22Rv1 (cell line): ENCODE measurements around the gene ESYT2.
"Not testable (repeated sequence)": the region's sequence is repeated elsewhere in the genome, so short reads cannot be mapped to it uniquely, and the experiment has no call there.

Experiments used
- H3K27ac ChIP-seq: fragments of 450-650 bp; 2 replicates; pipeline ENCODE4 v1.5.1; 2017
- CTCF ChIP-seq: fragments of 450-650 bp; IDR thresholded peaks from 2 replicates; pipeline ENCODE4 v1.5.1; 2017; ENCODE audit warnings: mild to moderate bottlenecking
- ZFX ChIP-seq: fragments of 450-650 bp; IDR thresholded peaks from 2 replicates; pipeline ENCODE4 v1.6.1; 2017; ENCODE audit warnings: antibody characterized with exemption, borderline replicate concordance

The ESYT2 gene

DNA sequence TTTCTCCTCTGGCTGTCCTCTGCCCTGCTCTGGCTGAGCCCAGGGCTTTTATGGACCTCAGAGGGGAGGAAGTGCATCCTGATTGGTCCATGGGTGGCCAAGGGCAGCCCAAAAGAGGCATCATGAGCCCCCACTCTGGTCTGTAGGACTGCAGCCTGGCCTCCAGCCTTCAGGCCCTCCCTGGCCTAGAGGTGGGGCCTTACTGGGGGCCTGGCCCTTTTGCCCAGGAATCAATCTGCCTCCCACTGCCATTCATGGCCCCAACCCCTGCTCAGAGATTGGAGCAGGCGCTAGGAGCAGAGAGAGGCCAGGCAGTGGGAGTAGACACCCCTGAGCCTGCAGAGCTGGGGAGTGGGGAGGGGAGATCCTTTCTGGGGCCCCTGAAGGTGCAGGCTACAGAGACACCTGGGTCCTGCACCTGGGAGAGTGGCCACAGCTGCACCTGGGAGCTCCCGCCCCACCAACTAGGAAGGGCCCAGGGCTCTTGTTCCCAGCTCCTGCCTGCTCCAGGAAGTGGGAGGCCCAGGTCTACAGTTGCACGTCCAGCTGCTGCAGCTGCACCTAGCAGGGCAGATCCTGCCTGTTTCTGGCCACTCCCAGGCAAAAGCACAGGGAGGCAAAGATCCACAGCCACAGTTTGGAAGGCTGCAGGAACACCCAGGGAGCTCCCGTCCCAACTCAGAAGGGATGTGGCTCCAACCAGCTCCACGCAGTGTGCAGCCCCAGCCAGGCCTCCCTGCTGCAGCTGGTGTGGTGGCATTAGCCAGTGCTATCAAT lies 20.6 kb upstream of the ESYT2 start:
- H3K27ac ChIP-seq, result no peak overlapping the region
- TF ChIP-seq CTCF (no peak), ZFX (no peak)

DNA sequence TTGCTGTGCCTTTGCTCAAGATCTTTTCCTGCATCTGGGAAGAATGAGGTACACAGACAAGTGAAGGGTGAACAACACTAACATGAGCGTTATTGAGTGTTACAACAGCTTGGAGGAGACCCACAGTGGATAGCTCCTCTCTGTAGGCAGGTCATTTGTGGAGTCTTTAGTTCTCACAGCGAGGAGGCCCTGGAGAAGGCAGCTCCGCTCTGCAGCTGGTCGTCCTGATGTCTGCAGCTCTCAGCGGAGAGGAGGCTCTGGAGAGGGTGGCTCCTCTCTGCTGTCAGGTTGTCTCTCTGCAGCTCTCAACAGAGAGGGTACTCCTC lies 20.1 kb upstream of the ESYT2 start:
- H3K27ac ChIP-seq, result no peak overlapping the region
- TF ChIP-seq ZFX (no peak), CTCF (no peak)

GRCh38 chr7:158847451-158847866 lies 18.1 kb upstream of the ESYT2 start:
- TF ChIP-seq ZFX (no peak), CTCF (no peak)
- no peak overlapping the region for H3K27ac ChIP-seq

- no peak overlapping the region for H3K27ac ChIP-seq
- TF ChIP-seq ZFX (no peak), CTCF (no peak)
These were observed 17.0 kb upstream of the ESYT2 start for GRCh38 chr7:158846304-158846703.

DNA sequence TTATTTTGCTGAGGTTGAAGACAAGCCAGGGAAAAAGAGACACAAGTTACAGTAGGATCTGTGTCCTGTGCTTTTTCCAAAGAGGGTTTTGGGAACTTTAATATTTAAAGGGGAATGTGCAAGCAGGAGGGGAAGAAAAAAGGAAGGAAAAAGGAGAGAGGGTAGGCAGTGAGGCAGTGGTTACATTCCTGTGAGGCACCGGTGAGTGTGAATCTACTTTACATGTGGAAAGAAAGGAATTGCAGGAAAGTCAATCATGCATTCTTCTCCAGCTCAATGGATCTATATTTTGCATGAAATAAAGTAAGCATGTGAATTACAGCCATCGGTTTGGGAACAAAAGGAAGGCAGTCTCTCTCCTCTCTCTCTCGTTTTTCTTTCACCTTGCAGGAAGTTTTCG lies 14.5 kb upstream of the ESYT2 start:
- no peak for TF ChIP-seq CTCF
- TF ChIP-seq ZFX, result no peak
- H3K27ac ChIP-seq, result no peak overlapping the region

- H3K27ac ChIP-seq, result no peak overlapping the region
- TF ChIP-seq ZFX (no peak), CTCF (no peak)
These were observed 13.2 kb upstream of the ESYT2 start for GRCh38 chr7:158842486-158842885.

GRCh38 chr7:158840604-158841003 lies 11.3 kb upstream of the ESYT2 start:
- H3K27ac ChIP-seq, result no peak overlapping the region
- TF ChIP-seq ZFX, result no peak

DNA sequence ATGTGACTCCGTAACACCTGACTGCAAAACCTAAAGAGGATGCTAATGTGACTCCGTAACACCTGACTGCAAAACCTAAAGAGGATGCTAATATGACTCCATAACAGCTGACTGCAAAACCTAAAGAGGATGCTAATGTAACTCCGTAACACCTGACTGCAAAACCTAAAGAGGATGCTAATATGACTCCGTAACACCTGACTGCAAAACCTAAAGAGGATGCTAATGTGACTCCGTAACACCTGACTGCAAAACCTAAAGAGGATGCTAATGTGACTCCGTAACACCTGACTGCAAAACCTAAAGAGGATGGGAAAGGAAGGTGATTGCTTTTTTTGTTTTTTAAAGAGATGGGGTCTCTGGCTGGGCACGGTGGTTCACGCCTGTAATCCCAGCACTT lies 9.9 kb upstream of the ESYT2 start:
- H3K27ac ChIP-seq, result not testable (repeated sequence)
